CD4-positive, alpha-beta T cell treated with Interleukin-12 subunit alpha and Interleukin-12 subunit beta, for 1 hour (primary cell): Measurements from ENCODE around the gene U2AF1L4.

Experiments
- DNase-seq: peaks from one replicate; pipeline ENCODE4 v3.0.0-alpha.2; 2020

Gene U2AF1L4

GRCh38 chr19:35704218-35704617 is 41.0 kb downstream of the U2AF1L4 start, which contains the start of gene ZBTB32:
Gene ZBTB32 (plus strand): TSS chr19:35704558. CDS start chr19:35714627, 10,069 bp downstream.
- no peak for DNase-seq

DNA sequence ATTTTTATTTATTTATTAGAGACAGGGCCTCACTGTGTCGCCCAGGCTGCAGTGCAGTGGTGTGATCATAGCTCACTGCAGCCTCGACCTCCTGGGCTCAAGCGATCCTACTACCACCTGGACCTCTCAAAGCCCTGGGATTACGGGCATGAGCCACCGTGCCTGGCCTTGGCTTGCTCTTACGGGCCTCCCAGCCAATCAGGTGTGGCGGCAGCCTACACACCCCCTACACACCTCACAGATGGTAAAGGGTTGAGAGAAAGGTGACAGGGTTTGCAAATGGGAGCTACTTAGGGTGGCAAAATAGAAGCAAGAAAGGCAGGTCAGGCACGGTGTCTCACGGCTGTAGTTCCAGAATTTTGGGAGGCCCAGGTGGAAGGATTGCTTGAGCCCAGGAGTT is 41.9 kb downstream of the U2AF1L4 start:
- DNase-seq, result no peak

GRCh38 chr19:35702223-35703012 is 42.8 kb downstream of the U2AF1L4 start:
- peak; percentile 96 for DNase-seq

- no peak for DNase-seq
These were observed 48.4 kb downstream of the U2AF1L4 start for GRCh38 chr19:35696835-35697234.

DNA sequence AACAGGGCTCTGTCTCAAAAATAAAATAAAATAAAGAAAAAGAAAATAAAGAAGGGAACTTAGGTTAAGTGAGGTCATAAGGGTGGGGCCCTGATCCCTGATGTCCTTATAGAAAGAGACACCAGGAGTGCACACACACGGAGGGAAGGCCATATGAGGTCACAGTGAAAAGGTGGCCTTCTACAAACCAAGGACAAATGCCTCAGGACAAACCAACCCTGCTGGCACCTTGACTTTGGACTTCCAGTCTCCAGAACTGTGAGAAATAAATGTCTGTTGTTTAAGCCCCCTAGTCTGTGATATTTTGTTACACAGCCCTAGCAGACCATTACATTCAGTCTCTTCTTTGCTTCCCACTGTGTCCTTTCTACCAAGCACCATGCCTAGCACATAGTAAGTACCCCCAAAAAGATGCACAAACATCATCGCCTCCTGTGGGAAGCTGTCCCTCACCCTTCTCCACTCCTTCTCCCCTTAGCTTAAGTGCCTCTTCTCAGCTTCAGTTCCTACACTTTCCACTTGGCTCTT is 49.3 kb downstream of the U2AF1L4 start:
- DNase-seq, result no peak

- peak; percentile 93 for DNase-seq
These were observed 51.2 kb downstream of the U2AF1L4 start for GRCh38 chr19:35693835-35694599.

GRCh38 chr19:35693422-35693821 is 51.8 kb downstream of the U2AF1L4 start:
- DNase-seq, result no peak
